HG02981 (cell line): ENCODE results near the gene D2HGDH.
A peak's percentile ranks its signal among the peaks of the same experiment; 100 is the strongest.
"Not testable (repeated sequence)": the region's sequence is repeated elsewhere in the genome, so short reads cannot be mapped to it uniquely, and the experiment has no call there.

Experiments used
- ATAC-seq: cut with Tn5 transposase; IDR thresholded peaks from one replicate; pipeline ENCODE4 v1.9.1; 2021; ENCODE audit warnings: mild to moderate bottlenecking, moderate library complexity; ENCODE audit not compliant: unreplicated experiment

D2HGDH gene

GRCh38 chr2:241724975-241725870 lies 9.2 kb upstream of the D2HGDH start:
- ATAC-seq, result no peak

GRCh38 chr2:241726459-241726858 lies 8.0 kb upstream of the D2HGDH start:
- ATAC-seq, result no peak

- no peak for ATAC-seq
Measured at GRCh38 chr2:241728000-241728399, 6.4 kb upstream of the D2HGDH start.

GRCh38 chr2:241728627-241729026 lies 5.8 kb upstream of the D2HGDH start:
- ATAC-seq, result no peak

- no peak for ATAC-seq
Measured at GRCh38 chr2:241729868-241730267, 4.6 kb upstream of the D2HGDH start.

GRCh38 chr2:241730671-241731293 lies 3.6 kb upstream of the D2HGDH start:
- ATAC-seq, result no peak

GRCh38 chr2:241732513-241733186 lies 1.8 kb upstream of the D2HGDH start:
- not testable (repeated sequence) for ATAC-seq

GRCh38 chr2:241733391-241734207 lies 831 bp upstream of the D2HGDH start:
- ATAC-seq, result no peak

- ATAC-seq, result peak; percentile 31
Measured at GRCh38 chr2:241734208-241734466, 293 bp upstream of the D2HGDH start.

GRCh38 chr2:241736111-241736510 lies 1.7 kb downstream of the D2HGDH start:
- no peak for ATAC-seq

- ATAC-seq, result no peak
Measured at GRCh38 chr2:241738040-241738686, 3.7 kb downstream of the D2HGDH start.

- ATAC-seq, result no peak
Measured at GRCh38 chr2:241739177-241739576, 4.7 kb downstream of the D2HGDH start.

- no peak for ATAC-seq
Measured at GRCh38 chr2:241739651-241740050, 5.2 kb downstream of the D2HGDH start.

GRCh38 chr2:241741016-241741415 lies 6.6 kb downstream of the D2HGDH start:
- no peak for ATAC-seq

- no peak for ATAC-seq
Measured at GRCh38 chr2:241742320-241742939, 8.0 kb downstream of the D2HGDH start.

GRCh38 chr2:241743008-241743407 lies 8.6 kb downstream of the D2HGDH start:
- not testable (repeated sequence) for ATAC-seq

GRCh38 chr2:241743620-241744019 lies 9.2 kb downstream of the D2HGDH start:
- ATAC-seq, result no peak

- no peak for ATAC-seq
Measured at GRCh38 chr2:241744028-241744754, 9.8 kb downstream of the D2HGDH start.

GRCh38 chr2:241745276-241745675 lies 10.8 kb downstream of the D2HGDH start:
- no peak for ATAC-seq

- ATAC-seq, result no peak
Measured at GRCh38 chr2:241746084-241746483, 11.7 kb downstream of the D2HGDH start.
